Activated CD4-positive, alpha-beta T cell treated with anti-CD3 and anti-CD28 coated beads, Interleukin-2, amount 10 ng/mL, durations not matched to agents 7 days and 5 days (primary cell): ENCODE results near the gene TEX55. TPM values are rescaled to one million over a fixed set of nuclear protein-coding genes. Genes with fewer than 3 reads are reported as not detected.
"Not testable (repeated sequence)": the region's sequence is repeated elsewhere in the genome, so short reads cannot be mapped to it uniquely, and the experiment has no call there.

ENCODE experiments used
- CTCF ChIA-PET: fragments of 350-600 bp; sonication (Branson Sonifier 250); formaldehyde crosslinking; loops from one replicate; lab custom pipeline; 2021; ENCODE audit warnings: antibody characterized with exemption; lab: Charles Lee
- POLR2A ChIA-PET: fragments of 350-600 bp; sonication (Branson Sonifier 250); formaldehyde crosslinking; loops from one replicate; lab custom pipeline; 2021; ENCODE audit warnings: antibody characterized with exemption; lab: Charles Lee
- DNase-seq: peaks from one replicate; pipeline ENCODE4 v3.0.0-alpha.2; 2020
- H3K27ac Mint-ChIP-seq: one replicate; pipeline ENCODE4 v1.8.0; 2021; ENCODE audit warnings: mild to moderate bottlenecking, moderate library complexity, mixed read lengths
- H3K27me3 Mint-ChIP-seq: one replicate; pipeline ENCODE4 v1.8.0; 2021; ENCODE audit warnings: mixed read lengths
- H3K36me3 Mint-ChIP-seq: one replicate; pipeline ENCODE4 v1.8.0; 2021; ENCODE audit warnings: low read depth, mixed read lengths
- H3K4me1 Mint-ChIP-seq: one replicate; pipeline ENCODE4 v1.8.0; 2021; ENCODE audit warnings: mixed read lengths
- H3K4me3 Mint-ChIP-seq: one replicate; pipeline ENCODE4 v1.8.0; 2021; ENCODE audit warnings: mild to moderate bottlenecking, moderate library complexity, mixed read lengths
- H3K9me3 Mint-ChIP-seq: one replicate; pipeline ENCODE4 v1.8.0; 2021; ENCODE audit warnings: mixed read lengths
- total RNA-seq, 2 experiments: library from RNA; stranded (reverse); gene quantifications; one replicate each; pipeline ENCODE4 v1.2.3, GENCODE V29; 2021

The TEX55 gene
- not detected for total RNA-seq

- Mint-ChIP-seq H3K27ac (no peak within 1 kb of the TSS), H3K27me3 (no peaks in the 10 kb centered on the region), H3K36me3 (no peaks in the 10 kb centered on the region), H3K9me3 (no peaks in the 10 kb centered on the region), H3K4me3 (no peak within 1 kb of the TSS), H3K4me1 (peaks cover 2% of the 10 kb centered on the region)
- ChIA-PET CTCF (no interaction called here), POLR2A (no interaction called here)
- DNase-seq: peak; percentile 19
Observed at GRCh38 chr3:119145500-119146167, at the start of gene TEX55. Gene TEX55 (plus strand): TSS chr3:119146165. CDS start chr3:119146190, 25 bp downstream.

- ChIA-PET CTCF (interaction anchor here (1.1 to 1.5 kb wide), 2 partner anchors 213 to 216 kb away, joined by 3 to 4 read pairs; no protein-coding TSS in a partner anchor), POLR2A (no interaction called here)
- Mint-ChIP-seq H3K4me3 (no peak overlapping the region), H3K4me1 (no peaks in the 10 kb centered on the region), H3K27me3 (peaks cover 2% of the 10 kb centered on the region), H3K9me3 (no peaks in the 10 kb centered on the region), H3K27ac (no peak overlapping the region), H3K36me3 (no peaks in the 10 kb centered on the region)
- DNase-seq: no peak
Observed at GRCh38 chr3:119098003-119098402, 48.0 kb upstream of the TEX55 start.

GRCh38 chr3:119098619-119099222 is 47.2 kb upstream of the TEX55 start:
- H3K9me3 Mint-ChIP-seq: no peaks in the 10 kb centered on the region
- no peaks in the 10 kb centered on the region for H3K36me3 Mint-ChIP-seq
- H3K4me3 Mint-ChIP-seq: no peak overlapping the region
- peak; percentile 46 for DNase-seq
- ChIA-PET CTCF (interaction anchor here (1.1 kb wide), 2 partner anchors 214 to 215 kb away, joined by 3 read pairs; no protein-coding TSS in a partner anchor), POLR2A (no interaction called here)
- no peak overlapping the region for H3K27ac Mint-ChIP-seq
- no peaks in the 10 kb centered on the region for H3K4me1 Mint-ChIP-seq
- H3K27me3 Mint-ChIP-seq: peaks cover 2% of the 10 kb centered on the region

- no peaks in the 10 kb centered on the region for H3K36me3 Mint-ChIP-seq
- POLR2A ChIA-PET: no interaction called here
- no peak for DNase-seq
- no peaks in the 10 kb centered on the region for H3K9me3 Mint-ChIP-seq
- CTCF ChIA-PET: interaction anchor here (1.1 kb wide), 1 partner anchor 216 kb away, joined by 3 read pairs; no protein-coding TSS in a partner anchor
- H3K4me3 Mint-ChIP-seq: no peak overlapping the region
- no peak overlapping the region for H3K27ac Mint-ChIP-seq
- H3K27me3 Mint-ChIP-seq: peaks cover 2% of the 10 kb centered on the region
- no peaks in the 10 kb centered on the region for H3K4me1 Mint-ChIP-seq
Observed at GRCh38 chr3:119099785-119100184, 46.2 kb upstream of the TEX55 start.

GRCh38 chr3:119104031-119104430 is 41.9 kb upstream of the TEX55 start:
- POLR2A ChIA-PET: no interaction called here

GRCh38 chr3:119118330-119118729 is 27.6 kb upstream of the TEX55 start:
- H3K4me1 Mint-ChIP-seq, DNase-seq, H3K27me3 Mint-ChIP-seq, POLR2A ChIA-PET, H3K36me3 Mint-ChIP-seq, H3K27ac Mint-ChIP-seq, H3K4me3 Mint-ChIP-seq: not testable (repeated sequence)
- CTCF ChIA-PET: interaction anchor here (0.6 kb wide), 1 partner anchor 25 kb away, joined by 4 read pairs; no protein-coding TSS in a partner anchor
- peaks cover 23% of the 10 kb centered on the region for H3K9me3 Mint-ChIP-seq

More at GRCh38 chr3:119104031-119104430, 41.9 kb upstream of the TEX55 start:
- no peaks in the 10 kb centered on the region for H3K9me3 Mint-ChIP-seq
- no peak overlapping the region for H3K4me3 Mint-ChIP-seq
- H3K27me3 Mint-ChIP-seq: peaks cover 2% of the 10 kb centered on the region
- no peak overlapping the region for H3K27ac Mint-ChIP-seq
- no peak for DNase-seq
- no peaks in the 10 kb centered on the region for H3K4me1 Mint-ChIP-seq
- no peaks in the 10 kb centered on the region for H3K36me3 Mint-ChIP-seq
- CTCF ChIA-PET: interaction anchor here (0.6 to 0.8 kb wide), 2 partner anchors 10 to 13 kb away, joined by 3 read pairs; no protein-coding TSS in a partner anchor

GRCh38 chr3:119120480-119120879 is 25.5 kb upstream of the TEX55 start:
- POLR2A ChIA-PET: no interaction called here
- CTCF ChIA-PET: no interaction called here
- DNase-seq: no peak
- H3K27me3 Mint-ChIP-seq: no peaks in the 10 kb centered on the region
- peaks cover 20% of the 10 kb centered on the region for H3K9me3 Mint-ChIP-seq
- H3K27ac Mint-ChIP-seq: no peak overlapping the region
- no peak overlapping the region for H3K4me3 Mint-ChIP-seq
- H3K36me3 Mint-ChIP-seq: peaks cover 2% of the 10 kb centered on the region
- H3K4me1 Mint-ChIP-seq: no peaks in the 10 kb centered on the region

- peaks cover 3% of the 10 kb centered on the region for H3K27me3 Mint-ChIP-seq
- peaks cover 2% of the 10 kb centered on the region for H3K36me3 Mint-ChIP-seq
- CTCF ChIA-PET: no interaction called here
- no peak overlapping the region for H3K27ac Mint-ChIP-seq
- POLR2A ChIA-PET: no interaction called here
- H3K4me3 Mint-ChIP-seq: no peak overlapping the region
- DNase-seq: no peak
- H3K9me3 Mint-ChIP-seq: peaks cover 14% of the 10 kb centered on the region
- H3K4me1 Mint-ChIP-seq: no peaks in the 10 kb centered on the region
Observed at GRCh38 chr3:119122350-119122749, 23.6 kb upstream of the TEX55 start.

GRCh38 chr3:119125342-119125741 is 20.6 kb upstream of the TEX55 start:
- Mint-ChIP-seq H3K9me3 (no peaks in the 10 kb centered on the region), H3K36me3 (no peaks in the 10 kb centered on the region), H3K27ac (no peak overlapping the region), H3K27me3 (peaks cover 3% of the 10 kb centered on the region), H3K4me3 (no peak overlapping the region), H3K4me1 (no peaks in the 10 kb centered on the region)
- ChIA-PET POLR2A (no interaction called here), CTCF (no interaction called here)
- DNase-seq: no peak

GRCh38 chr3:119125742-119126504 is 20.0 kb upstream of the TEX55 start:
- POLR2A ChIA-PET: no interaction called here
- H3K27ac Mint-ChIP-seq: no peak overlapping the region

GRCh38 chr3:119130291-119130690 is 15.7 kb upstream of the TEX55 start:
- CTCF ChIA-PET: not testable (repeated sequence)

More at GRCh38 chr3:119125742-119126504, 20.0 kb upstream of the TEX55 start:
- Mint-ChIP-seq H3K36me3 (no peaks in the 10 kb centered on the region), H3K4me3 (no peak overlapping the region), H3K4me1 (no peaks in the 10 kb centered on the region), H3K9me3 (no peaks in the 10 kb centered on the region), H3K27me3 (peaks cover 3% of the 10 kb centered on the region)
- CTCF ChIA-PET: no interaction called here
- DNase-seq: no peak

GRCh38 chr3:119132291-119132690 is 13.7 kb upstream of the TEX55 start:
- POLR2A ChIA-PET, H3K27ac Mint-ChIP-seq, H3K9me3 Mint-ChIP-seq, DNase-seq, H3K27me3 Mint-ChIP-seq, H3K36me3 Mint-ChIP-seq, H3K4me3 Mint-ChIP-seq, H3K4me1 Mint-ChIP-seq: not testable (repeated sequence)
- CTCF ChIA-PET: interaction anchor here (0.6 kb wide), 1 partner anchor 248 kb away, joined by 3 read pairs; no protein-coding TSS in a partner anchor

More at GRCh38 chr3:119130291-119130690, 15.7 kb upstream of the TEX55 start:
- H3K27me3 Mint-ChIP-seq, POLR2A ChIA-PET, DNase-seq, H3K4me3 Mint-ChIP-seq, H3K4me1 Mint-ChIP-seq, H3K27ac Mint-ChIP-seq, H3K36me3 Mint-ChIP-seq, H3K9me3 Mint-ChIP-seq: not testable (repeated sequence)

GRCh38 chr3:119139360-119139759 is 6.6 kb upstream of the TEX55 start:
- H3K4me1 Mint-ChIP-seq, H3K9me3 Mint-ChIP-seq, POLR2A ChIA-PET, H3K27ac Mint-ChIP-seq, CTCF ChIA-PET, H3K27me3 Mint-ChIP-seq, H3K36me3 Mint-ChIP-seq, DNase-seq, H3K4me3 Mint-ChIP-seq: not testable (repeated sequence)
